Endodermal cell (in vitro differentiated cells): ENCODE measurements around the gene LEFTY1. TPM values are rescaled to one million over a fixed set of nuclear protein-coding genes. Genes with fewer than 3 reads are reported as not detected.

Experiments used
- DNase-seq: peaks from one replicate; pipeline ENCODE4 v3.0.0-alpha.2; 2017
- H3K27ac ChIP-seq: 2 replicates; pipeline ENCODE4 v1.5.1; 2013; ENCODE audit warnings: mild to moderate bottlenecking, low read depth, low read length, moderate library complexity
- H3K27me3 ChIP-seq: 2 replicates; pipeline ENCODE4 v1.6.1; 2013; ENCODE audit warnings: mild to moderate bottlenecking, low read length, moderate library complexity; ENCODE audit not compliant: insufficient read depth, control insufficient read depth, poor library complexity, severe bottlenecking
- H3K36me3 ChIP-seq: 2 replicates; pipeline ENCODE4 v1.7.0; 2013; ENCODE audit warnings: mild to moderate bottlenecking, low read length, moderate library complexity; ENCODE audit not compliant: control insufficient read depth, insufficient read depth
- H3K4me1 ChIP-seq: one replicate; pipeline ENCODE4 v1.7.0; 2013; ENCODE audit warnings: low read length; ENCODE audit not compliant: control insufficient read depth, insufficient read depth
- H3K4me3 ChIP-seq: 2 replicates; pipeline ENCODE4 v1.5.1; 2013; ENCODE audit warnings: mild to moderate bottlenecking, low read length, moderate library complexity
- H3K9ac ChIP-seq: 2 replicates; pipeline ENCODE4 v1.6.1; 2013; ENCODE audit warnings: mild to moderate bottlenecking, low read length, moderate library complexity; ENCODE audit not compliant: poor library complexity, severe bottlenecking; ENCODE audit errors: extremely low read depth
- H3K9me3 ChIP-seq: 2 replicates; pipeline ENCODE4 v1.6.1; 2013; ENCODE audit warnings: mild to moderate bottlenecking, low read length, moderate library complexity; ENCODE audit not compliant: control insufficient read depth
- H3K27ac Mint-ChIP-seq: 2 replicates; pipeline ENCODE4 v1.8.0; 2020; ENCODE audit warnings: mixed read lengths
- H3K27me3 Mint-ChIP-seq: 2 replicates; pipeline ENCODE4 v1.8.0; 2021; ENCODE audit warnings: mild to moderate bottlenecking, mixed read lengths; ENCODE audit not compliant: insufficient read depth
- H3K36me3 Mint-ChIP-seq: 2 replicates; pipeline ENCODE4 v1.8.0; 2020; ENCODE audit warnings: low read depth, mixed read lengths
- H3K4me1 Mint-ChIP-seq: 2 replicates; pipeline ENCODE4 v1.8.0; 2020; ENCODE audit warnings: mixed read lengths
- H3K4me3 Mint-ChIP-seq: 2 replicates; pipeline ENCODE4 v1.8.0; 2020; ENCODE audit warnings: mild to moderate bottlenecking, moderate library complexity, mixed read lengths
- H3K9me3 Mint-ChIP-seq: 2 replicates; pipeline ENCODE4 v1.8.0; 2020; ENCODE audit warnings: mild to moderate bottlenecking, mixed read lengths
- CTCF ChIP-seq: fragments of 200-600 bp; sonication (generic); conservative IDR thresholded peaks from 2 replicates; pipeline ENCODE4 v1.5.0; 2021; ENCODE audit warnings: antibody characterized with exemption, mild to moderate bottlenecking
- WGBS, 2 experiments: methylation state at CpG; one replicate each; pipeline versions ENCODE4 v1.1.5 to v1.1.7; 2013; ENCODE audit warnings: missing lambda C conversion rate in 2 of 2, mixed read lengths in 1 of 2; ENCODE audit not compliant: insufficient coverage in 1 of 2, insufficient read length in 1 of 2; 5-methylcytosine and 5-hydroxymethylcytosine counted together
- total RNA-seq, 2 donors: library from RNA; stranded (reverse); fragmentation: NEBNext Ultra II Directional in 1 of 2; extraction: Animal tissue kit (Norgen Biotek cat#: 25700) in 1 of 2; gene quantifications; 2 replicates in 1 of 2; 3 replicates in 1 of 2; pipeline ENCODE4 v1.2.1, GENCODE V29; 2021

LEFTY1 gene
- total RNA-seq, 2 donors from 2014 or later = 76.0 to 660 TPM

- Mint-ChIP-seq H3K27ac (peak overlapping the region; percentile 42), H3K4me1 (peaks cover 43% of the 10 kb centered on the region), H3K4me3 (no peak overlapping the region), H3K9me3 (no peaks in the 10 kb centered on the region), H3K36me3 (peaks cover 17% of the 10 kb centered on the region), H3K27me3 (no peaks in the 10 kb centered on the region)
- H3K36me3 ChIP-seq = peaks cover 20% of the 10 kb centered on the region
- peaks cover 3% of the 10 kb centered on the region for H3K4me1 ChIP-seq
- no peak for DNase-seq
- no peak overlapping the region for H3K4me3 ChIP-seq
- no peak overlapping the region for H3K27ac ChIP-seq
- WGBS, 2 experiments = 93 to 96% methylated on average over 9 to 14 of the region's 14 CpGs
- no peaks in the 10 kb centered on the region for H3K27me3 ChIP-seq
- H3K9me3 ChIP-seq = no peaks in the 10 kb centered on the region
- TF ChIP-seq CTCF = no peak
- no peak overlapping the region for H3K9ac ChIP-seq
Observed at GRCh38 chr1:225891229-225891972, 2.5 kb upstream of the LEFTY1 start.

- H3K36me3 Mint-ChIP-seq = peaks cover 19% of the 10 kb centered on the region
- no peaks in the 10 kb centered on the region for H3K9me3 Mint-ChIP-seq
- Histone ChIP-seq H3K4me1 (peaks cover 3% of the 10 kb centered on the region), H3K4me3 (no peak overlapping the region), H3K9ac (no peak overlapping the region), H3K27me3 (no peaks in the 10 kb centered on the region), H3K36me3 (peaks cover 23% of the 10 kb centered on the region), H3K27ac (no peak overlapping the region), H3K9me3 (no peaks in the 10 kb centered on the region)
- no peak for TF ChIP-seq CTCF
- DNase-seq = peak; percentile 82
- peaks cover 43% of the 10 kb centered on the region for H3K4me1 Mint-ChIP-seq
- H3K27me3 Mint-ChIP-seq = no peaks in the 10 kb centered on the region
- 83 to 88% methylated on average over 3 to 6 of the region's 6 CpGs for WGBS, 2 experiments
- H3K27ac Mint-ChIP-seq = peak overlapping the region; percentile 87
- no peak overlapping the region for H3K4me3 Mint-ChIP-seq
Observed at GRCh38 chr1:225890346-225891228, 1.6 kb upstream of the LEFTY1 start.

GRCh38 chr1:225889743-225890142 is 797 bp upstream of the LEFTY1 start:
- Histone ChIP-seq H3K4me3 (peak overlapping the region; percentile 100), H3K9ac (peak overlapping the region; percentile 100), H3K27ac (no peak overlapping the region), H3K9me3 (no peaks in the 10 kb centered on the region), H3K36me3 (peaks cover 23% of the 10 kb centered on the region), H3K4me1 (peaks cover 3% of the 10 kb centered on the region), H3K27me3 (no peaks in the 10 kb centered on the region)
- TF ChIP-seq CTCF = no peak
- no peak for DNase-seq
- Mint-ChIP-seq H3K4me1 (peaks cover 43% of the 10 kb centered on the region), H3K4me3 (peak overlapping the region; percentile 87), H3K9me3 (no peaks in the 10 kb centered on the region), H3K27ac (peak overlapping the region; percentile 87), H3K36me3 (peaks cover 19% of the 10 kb centered on the region), H3K27me3 (no peaks in the 10 kb centered on the region)
- WGBS, 2 experiments = 79 to 81% methylated on average over 5 of the region's 5 CpGs
